ENCODE results near the gene ABRAXAS1. TPM values are rescaled to one million over a fixed set of nuclear protein-coding genes. Genes with fewer than 3 reads are reported as not detected.

Gene ABRAXAS1
- polyA plus RNA-seq, 1 of the 3 experiments (the other 2 are of a cell fraction): 4.9 TPM

DNA sequence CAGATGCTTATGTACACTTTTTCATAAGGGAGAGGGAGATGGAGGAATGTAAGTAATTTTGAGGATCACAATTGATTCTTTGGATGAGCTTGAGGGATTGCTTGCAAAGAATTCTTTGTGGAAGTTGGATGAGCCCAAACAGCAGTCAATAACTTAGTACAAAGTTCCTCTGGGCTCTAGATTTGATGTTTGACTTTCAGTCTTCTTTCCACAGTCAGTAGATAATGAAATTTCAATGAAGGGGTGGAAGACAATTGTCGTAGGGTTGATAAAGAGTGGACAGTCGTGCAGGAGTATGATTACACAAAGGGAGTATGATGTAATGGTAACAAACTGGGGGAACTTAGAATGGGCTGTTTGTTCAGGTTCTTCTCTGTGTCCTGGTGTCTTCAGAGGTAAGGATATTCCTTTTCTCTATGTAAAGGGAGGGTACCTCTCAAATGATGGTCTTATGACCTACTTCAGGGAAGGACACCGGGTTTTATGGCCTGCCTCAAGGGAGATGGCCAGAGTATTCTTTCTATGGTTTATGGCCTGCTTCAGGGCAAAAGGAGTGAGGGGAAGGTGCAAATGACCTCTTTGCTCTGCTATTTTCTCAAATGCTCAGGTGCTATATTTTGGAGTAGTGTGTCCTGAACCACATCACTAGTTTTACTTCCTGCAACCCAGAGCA lies 1.7 kb upstream of the ABRAXAS1 start:
- H3K79me2 ChIP-seq (ENCODE audit: insufficient read depth): peaks cover 5% of the 10 kb centered on the region; the same call in 1 of the 2 replicates
- CTCF ChIA-PET: no interaction called here
- H3K27me3 ChIP-seq (ENCODE audit: insufficient read depth): no peaks in the 10 kb centered on the region
- POLR2A ChIA-PET: no interaction called here
- TF ChIP-seq, protein P1, sequence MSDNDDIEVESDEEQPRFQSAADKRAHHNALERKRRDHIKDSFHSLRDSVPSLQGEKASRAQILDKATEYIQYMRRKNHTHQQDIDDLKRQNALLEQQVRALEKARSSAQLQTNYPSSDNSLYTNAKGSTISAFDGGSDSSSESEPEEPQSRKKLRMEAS (IDR thresholded peaks at IDR 0.05; ENCODE audit: low read depth): no peak
- DNase-seq: no peak
- H2AFZ ChIP-seq (ENCODE audit: low read depth): no peak overlapping the region
- H3K9me3 ChIP-seq: no peaks in the 10 kb centered on the region
- H3K4me1 ChIP-seq (ENCODE audit: control insufficient read depth in 1 of 2, insufficient read depth in 2 of 2, low read depth in 1 of 2, low read length in 1 of 2): peaks cover 3 to 6% of the 10 kb centered on the region in 2 experiments; a peak in 1 of 4 replicates
- no peaks in the 10 kb centered on the region for H3K36me3 ChIP-seq (replicated peaks in 1 of 2; ENCODE audit: control insufficient read depth in 1 of 2, insufficient read depth in 2 of 2, low read length in 1 of 2)
- H3K4me2 ChIP-seq: no peak overlapping the region
- no peak overlapping the region for H3K4me3 ChIP-seq (ENCODE audit: low read depth in 2 of 2, low read length in 1 of 2)
- WGBS (ENCODE audit: low lambda C conversion rate): 93% methylated on average over 3 of the region's 3 CpGs
- peaks cover 3% of the 10 kb centered on the region for H3F3A ChIP-seq (replicated peaks; ENCODE audit: insufficient read depth)
- H3K9me2 ChIP-seq: no peaks in the 10 kb centered on the region
- no peaks in the 10 kb centered on the region for H4K20me1 ChIP-seq (ENCODE audit: insufficient read depth)
- no peak overlapping the region for H3K9ac ChIP-seq
- H3K27ac ChIP-seq (ENCODE audit: low read depth in 2 of 2, low read length in 1 of 2): no peak overlapping the region

DNA sequence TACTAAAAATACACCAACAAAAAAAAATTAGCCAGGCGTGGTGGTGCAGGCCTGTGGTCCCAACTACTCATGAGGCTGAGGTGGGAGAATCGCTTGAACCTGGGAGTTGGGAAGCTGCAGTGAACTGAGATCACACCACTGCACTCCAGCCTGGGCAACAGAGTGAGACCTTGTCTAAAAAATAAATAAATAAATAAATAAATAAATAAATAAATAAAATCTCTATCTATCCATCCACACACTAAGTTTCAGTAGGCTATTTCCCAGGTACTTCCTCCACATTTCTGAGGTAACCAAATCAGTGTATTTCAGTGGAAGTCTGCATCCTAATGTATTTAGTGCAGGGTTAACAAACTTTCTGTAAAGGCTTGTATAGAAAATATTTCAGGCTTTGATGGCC lies 10.9 kb downstream of the ABRAXAS1 start:
- no peak for DNase-seq
- H4K20me1 ChIP-seq (ENCODE audit: insufficient read depth): no peaks in the 10 kb centered on the region
- H3K4me3 ChIP-seq (ENCODE audit: low read depth in 2 of 2, low read length in 1 of 2): no peak overlapping the region
- H2AFZ ChIP-seq (ENCODE audit: low read depth): no peak overlapping the region
- H3K4me1 ChIP-seq (ENCODE audit: control insufficient read depth in 1 of 2, insufficient read depth in 2 of 2, low read depth in 1 of 2, low read length in 1 of 2): no peaks in the 10 kb centered on the region
- H3F3A ChIP-seq (replicated peaks; ENCODE audit: insufficient read depth): peaks cover 3% of the 10 kb centered on the region
- peaks cover 0 to 37% of the 10 kb centered on the region in 2 experiments for H3K36me3 ChIP-seq (replicated peaks in 1 of 2; ENCODE audit: control insufficient read depth in 1 of 2, insufficient read depth in 2 of 2, low read length in 1 of 2)
- no peak overlapping the region for H3K4me2 ChIP-seq
- H3K27ac ChIP-seq (ENCODE audit: low read depth in 2 of 2, low read length in 1 of 2): no peak overlapping the region
- no peak overlapping the region for H3K9ac ChIP-seq
- CTCF ChIA-PET: no interaction called here
- H3K9me2 ChIP-seq: no peaks in the 10 kb centered on the region
- 93% methylated on average over 2 of the region's 2 CpGs for WGBS (ENCODE audit: low lambda C conversion rate)
- TF ChIP-seq ELF1 (IDR thresholded peaks at IDR 0.05) (no peak), FOSL2 (IDR thresholded peaks at IDR 0.05; ENCODE audit: borderline replicate concordance, low read depth) (no peak), CHD2 (IDR thresholded peaks at IDR 0.05; ENCODE audit: low read length, partially characterized antibody) (no peak), YY1 (IDR thresholded peaks at IDR 0.05; ENCODE audit: low read depth) (no peak), MEF2A (IDR thresholded peaks at IDR 0.05; ENCODE audit: borderline replicate concordance, low read depth) (no peak), TAF1 (IDR thresholded peaks at IDR 0.05; ENCODE audit: borderline replicate concordance, low read depth, low read length) (no peak), RXRA (IDR thresholded peaks at IDR 0.05; ENCODE audit: borderline replicate concordance, low read depth) (no peak), EZH2phosphoT487 (IDR thresholded peaks at IDR 0.05; ENCODE audit: borderline replicate concordance, low read depth) (no peak), POLR2AphosphoS5 (IDR thresholded peaks at IDR 0.05; ENCODE audit: low read depth, low read length) (no peak), FOXJ3 (CRISPR knock-in tag; IDR thresholded peaks at IDR 0.05) (no peak), SIN3A (IDR thresholded peaks at IDR 0.05; ENCODE audit: borderline replicate concordance, low read depth, low read length) (no peak)
- TF ChIP-seq, protein P2, sequence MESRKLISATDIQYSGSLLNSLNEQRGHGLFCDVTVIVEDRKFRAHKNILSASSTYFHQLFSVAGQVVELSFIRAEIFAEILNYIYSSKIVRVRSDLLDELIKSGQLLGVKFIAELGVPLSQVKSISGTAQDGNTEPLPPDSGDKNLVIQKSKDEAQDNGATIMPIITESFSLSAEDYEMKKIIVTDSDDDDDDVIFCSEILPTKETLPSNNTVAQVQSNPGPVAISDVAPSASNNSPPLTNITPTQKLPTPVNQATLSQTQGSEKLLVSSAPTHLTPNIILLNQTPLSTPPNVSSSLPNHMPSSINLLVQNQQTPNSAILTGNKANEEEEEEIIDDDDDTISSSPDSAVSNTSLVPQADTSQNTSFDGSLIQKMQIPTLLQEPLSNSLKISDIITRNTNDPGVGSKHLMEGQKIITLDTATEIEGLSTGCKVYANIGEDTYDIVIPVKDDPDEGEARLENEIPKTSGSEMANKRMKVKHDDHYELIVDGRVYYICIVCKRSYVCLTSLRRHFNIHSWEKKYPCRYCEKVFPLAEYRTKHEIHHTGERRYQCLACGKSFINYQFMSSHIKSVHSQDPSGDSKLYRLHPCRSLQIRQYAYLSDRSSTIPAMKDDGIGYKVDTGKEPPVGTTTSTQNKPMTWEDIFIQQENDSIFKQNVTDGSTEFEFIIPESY (IDR thresholded peaks at IDR 0.05; ENCODE audit: borderline replicate concordance, low read depth): no peak
- TF ChIP-seq, protein P1 (IDR thresholded peaks at IDR 0.05; ENCODE audit: low read depth): no peak
- no peaks in the 10 kb centered on the region for H3K27me3 ChIP-seq (ENCODE audit: insufficient read depth)
- no peaks in the 10 kb centered on the region for H3K9me3 ChIP-seq
- no peaks in the 10 kb centered on the region for H3K79me2 ChIP-seq (ENCODE audit: insufficient read depth)
- POLR2A ChIA-PET: no interaction called here

Measured in SK-N-SH (cell line).